DMS79 (cell line): Measurements from ENCODE around the gene ST7.

Experiments used
- DNase-seq: peaks from one replicate; lab custom pipeline; 2025; lab: John Stamatoyannopoulos, UW

Gene ST7

GRCh38 chr7:117157241-117158209, 204.2 kb downstream of the ST7 start:
- DNase-seq, result peak; percentile 4

DNA sequence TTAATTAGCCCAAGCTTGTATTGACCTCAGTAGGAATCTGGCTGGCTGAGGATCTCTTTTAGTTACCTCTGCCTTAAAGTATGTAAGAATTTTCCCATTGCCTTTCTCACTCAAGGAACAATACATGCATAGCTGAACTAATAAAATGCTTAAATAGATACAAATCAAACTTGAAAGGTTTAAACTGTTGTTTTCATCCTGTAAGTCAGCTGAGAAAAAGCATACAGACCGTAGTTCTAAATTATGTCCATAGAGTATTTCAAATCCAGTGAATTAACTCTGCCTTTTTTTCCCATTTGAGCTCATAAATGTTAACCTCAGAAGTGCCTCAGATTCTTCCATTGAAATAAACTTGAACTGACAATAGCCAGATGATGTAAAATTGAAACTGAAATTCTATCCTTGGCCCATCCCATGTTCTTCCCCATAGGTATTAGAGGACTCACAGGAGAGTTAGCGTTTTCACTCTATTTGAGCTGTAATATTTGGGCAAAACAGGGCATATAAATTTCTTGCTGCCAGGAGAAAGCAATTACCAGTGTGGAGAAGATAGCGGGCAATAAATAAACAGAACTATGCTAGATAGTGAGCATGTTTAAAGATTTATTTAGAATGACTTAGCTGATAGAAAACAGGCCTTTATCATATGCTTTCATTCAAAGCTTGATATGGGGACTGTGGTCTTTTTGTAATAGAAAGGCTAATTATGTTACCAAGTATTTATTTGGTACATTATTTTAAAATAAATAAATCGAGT, 205.8 kb downstream of the ST7 start:
- DNase-seq, result no peak

DNA sequence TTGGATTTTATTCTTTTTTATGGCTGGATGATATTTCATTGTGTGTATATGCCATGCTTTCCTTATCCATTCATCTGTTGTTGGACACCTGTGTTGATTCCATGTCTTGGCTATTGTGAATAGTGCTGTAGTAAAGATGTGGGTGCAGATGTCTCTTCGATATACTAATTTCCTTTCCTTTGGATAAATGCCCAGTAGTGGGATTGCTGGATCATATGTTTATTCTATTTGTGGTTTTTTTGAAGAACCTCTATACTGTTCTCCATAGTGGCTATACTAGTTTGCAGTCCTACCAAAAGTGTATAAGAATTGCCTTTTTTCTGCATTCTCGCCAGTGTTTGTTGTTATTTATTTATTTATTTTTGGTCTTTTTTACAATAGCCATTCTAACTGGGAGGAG, 209.8 kb downstream of the ST7 start:
- DNase-seq, result no peak

GRCh38 chr7:117164620-117165019, 211.3 kb downstream of the ST7 start:
- DNase-seq, result no peak

- no peak for DNase-seq
Measured at GRCh38 chr7:117165656-117166055, 212.4 kb downstream of the ST7 start.

DNA sequence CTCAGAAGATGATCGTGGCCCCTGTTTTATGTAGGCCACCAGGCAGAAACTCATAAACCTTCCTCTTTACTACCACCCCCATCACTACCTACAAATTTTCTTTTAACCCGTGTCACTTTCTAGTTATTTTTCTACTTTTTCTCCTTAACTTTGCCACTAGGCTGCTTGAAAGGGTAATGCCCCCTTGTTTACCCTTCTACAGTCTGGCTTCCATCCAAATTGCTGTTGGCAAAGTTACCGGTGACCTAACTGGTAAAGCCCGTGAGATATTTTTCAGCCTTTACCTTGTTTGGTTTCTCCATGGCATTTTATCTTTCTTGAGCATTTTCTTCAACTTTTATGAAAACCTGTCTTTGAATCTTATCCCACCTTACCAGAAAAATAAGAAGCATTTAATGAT, 216.6 kb downstream of the ST7 start:
- peak; percentile 31 for DNase-seq

GRCh38 chr7:117171106-117171505, 217.8 kb downstream of the ST7 start:
- DNase-seq, result no peak

- no peak for DNase-seq
Measured at GRCh38 chr7:117172283-117172682, 219.0 kb downstream of the ST7 start.

DNA sequence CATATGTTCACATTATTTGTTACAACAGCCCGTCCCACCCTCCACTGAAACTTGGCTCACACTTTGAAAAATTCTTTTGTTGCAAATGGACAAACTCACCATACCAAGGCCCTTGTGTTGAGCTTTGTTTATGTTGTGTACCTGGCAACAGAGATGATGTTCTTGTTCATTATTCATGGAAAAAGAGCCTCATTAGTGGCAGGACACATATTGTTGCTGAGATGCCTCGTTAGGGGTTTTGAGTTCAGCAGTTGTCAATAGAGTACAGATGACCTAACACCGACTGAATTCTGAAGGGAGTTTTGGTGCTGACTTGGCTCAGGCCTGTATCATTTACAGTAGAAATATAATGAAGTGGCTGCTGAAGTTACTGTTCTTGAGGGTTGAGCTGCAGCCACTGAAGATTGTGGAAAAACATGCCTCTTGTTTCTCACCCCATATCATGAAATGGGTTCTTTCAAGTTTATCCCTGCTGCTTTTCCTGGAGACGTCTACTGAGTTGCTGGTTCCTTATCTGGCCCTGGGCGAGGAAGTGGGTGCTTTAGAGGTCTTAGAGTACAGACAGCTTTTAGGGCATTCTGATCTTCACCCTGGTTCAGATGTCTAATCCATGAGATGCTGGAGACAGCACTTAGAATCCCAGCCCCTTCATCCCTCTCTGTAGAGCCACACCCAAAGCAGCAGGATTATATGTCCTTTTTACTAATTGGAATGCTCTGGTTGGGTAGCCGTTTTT, 219.9 kb downstream of the ST7 start:
- DNase-seq, result no peak

GRCh38 chr7:117176206-117176605, 222.9 kb downstream of the ST7 start:
- no peak for DNase-seq

DNA sequence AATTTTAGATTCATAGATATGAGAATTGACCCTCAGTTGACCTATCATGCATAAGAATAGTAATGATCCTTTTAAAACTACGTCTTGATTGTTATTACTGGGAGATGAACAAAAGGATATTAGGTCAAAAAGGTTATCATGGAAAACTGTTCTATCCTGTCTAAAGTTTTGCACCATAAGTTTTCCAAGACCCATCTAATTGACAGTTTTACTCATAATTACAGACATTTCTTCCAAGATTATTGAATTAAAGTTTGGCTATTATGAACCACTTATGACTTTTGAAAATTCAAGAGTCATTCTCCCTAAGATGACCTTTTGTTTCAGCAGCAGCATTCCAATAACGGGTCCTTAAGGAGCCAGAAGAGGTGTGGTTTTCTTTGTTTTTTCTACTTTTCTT, 225.3 kb downstream of the ST7 start:
- no peak for DNase-seq

DNA sequence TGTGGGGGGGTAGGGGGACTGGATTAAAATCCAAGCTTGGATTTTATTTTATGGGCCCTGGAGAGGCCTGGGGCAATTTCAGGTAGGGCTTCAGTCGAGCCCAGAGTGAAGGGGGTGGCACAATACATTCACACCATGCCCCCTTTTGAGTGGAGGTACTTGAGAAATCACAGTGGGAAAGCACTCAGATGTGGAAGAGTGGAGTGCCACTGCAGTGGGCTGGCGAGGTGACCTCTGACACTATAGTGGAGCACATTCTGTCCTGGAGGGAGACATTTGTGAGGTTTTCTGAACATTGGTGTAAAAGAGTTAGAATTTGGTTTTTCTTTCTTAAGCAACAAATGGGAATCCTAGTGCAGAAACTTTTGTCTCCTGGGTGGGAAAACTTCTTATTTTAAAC, 226.4 kb downstream of the ST7 start:
- no peak for DNase-seq

DNA sequence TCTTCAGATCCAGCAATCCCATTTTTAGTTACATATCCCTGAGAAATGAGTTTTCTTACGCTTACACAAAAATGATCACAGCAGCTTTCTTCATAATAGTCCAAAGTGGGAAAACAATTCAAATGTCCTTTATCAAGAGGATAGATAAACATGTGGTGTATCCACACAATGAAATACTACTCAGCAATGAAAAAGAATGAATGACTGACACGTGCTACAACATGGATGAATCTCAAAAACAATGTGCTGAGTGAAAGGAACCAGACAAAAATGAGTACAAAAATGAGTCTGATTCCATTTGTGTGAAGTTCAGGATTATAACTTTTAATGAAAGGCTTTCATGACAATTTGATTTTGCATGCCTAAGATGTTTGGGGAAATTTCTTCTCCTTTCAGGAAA, 230.4 kb downstream of the ST7 start:
- no peak for DNase-seq

DNA sequence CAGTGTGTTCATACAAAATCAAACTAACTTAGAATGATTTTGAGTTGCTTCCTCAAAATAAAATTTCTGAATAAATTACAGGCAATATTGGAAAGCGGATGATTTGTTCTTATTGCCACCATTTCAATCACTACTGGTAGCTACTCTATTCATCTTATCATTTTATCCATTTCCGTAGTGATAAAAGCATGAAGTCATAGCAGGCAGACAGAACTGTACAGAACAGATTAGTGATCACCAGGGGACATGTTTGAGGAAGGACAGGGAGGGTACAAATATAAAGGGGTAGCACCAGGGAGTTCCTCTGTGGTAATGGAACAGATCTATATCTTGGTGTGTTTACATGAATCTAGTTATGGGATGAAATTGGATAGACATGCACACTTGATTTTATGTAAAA, 231.1 kb downstream of the ST7 start:
- DNase-seq, result no peak

DNA sequence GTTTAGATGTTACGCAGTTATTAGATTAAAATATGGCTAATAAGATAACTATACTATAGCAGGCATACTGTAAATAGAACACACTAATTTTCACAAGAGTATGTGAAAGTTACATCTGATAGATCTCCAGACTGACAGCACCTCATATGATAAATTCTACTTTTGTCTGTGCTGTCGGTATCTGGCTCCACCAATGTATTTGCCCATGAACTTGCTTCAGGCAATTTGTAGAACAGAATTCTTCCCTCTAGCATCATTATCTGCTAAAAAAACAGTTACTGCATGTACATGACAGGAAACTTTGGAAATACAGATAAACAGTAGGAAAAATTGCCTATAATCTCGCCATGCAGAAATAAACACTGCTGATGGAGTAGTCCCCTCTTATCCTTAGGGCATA, 231.8 kb downstream of the ST7 start:
- no peak for DNase-seq

- DNase-seq, result no peak
Measured at GRCh38 chr7:117186218-117187010, 233.1 kb downstream of the ST7 start.

GRCh38 chr7:117188376-117188775, 235.1 kb downstream of the ST7 start:
- no peak for DNase-seq

- no peak for DNase-seq
Measured at GRCh38 chr7:117188949-117189592, 235.8 kb downstream of the ST7 start.

DNA sequence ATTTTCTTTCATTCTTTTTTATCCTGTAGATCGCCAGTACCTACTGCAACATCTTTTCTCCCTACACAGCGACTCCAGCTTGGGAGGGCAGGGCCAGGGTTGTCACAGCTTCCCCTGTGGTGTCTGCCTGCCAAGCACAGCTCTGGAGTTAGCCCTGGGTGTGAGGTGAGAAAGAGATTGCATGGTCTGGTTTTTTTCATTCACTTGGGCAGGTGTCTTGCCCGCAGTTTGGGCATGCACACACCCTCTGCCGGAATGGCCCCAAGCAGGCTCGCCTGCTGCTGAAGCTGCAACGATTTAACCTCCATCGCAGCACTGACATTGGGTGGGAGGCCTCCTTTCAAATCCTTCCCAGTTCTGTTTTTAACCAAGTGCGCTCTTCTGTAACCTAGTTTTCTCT, 236.8 kb downstream of the ST7 start:
- DNase-seq, result no peak

GRCh38 chr7:117190746-117191435, 237.6 kb downstream of the ST7 start:
- no peak for DNase-seq

DNA sequence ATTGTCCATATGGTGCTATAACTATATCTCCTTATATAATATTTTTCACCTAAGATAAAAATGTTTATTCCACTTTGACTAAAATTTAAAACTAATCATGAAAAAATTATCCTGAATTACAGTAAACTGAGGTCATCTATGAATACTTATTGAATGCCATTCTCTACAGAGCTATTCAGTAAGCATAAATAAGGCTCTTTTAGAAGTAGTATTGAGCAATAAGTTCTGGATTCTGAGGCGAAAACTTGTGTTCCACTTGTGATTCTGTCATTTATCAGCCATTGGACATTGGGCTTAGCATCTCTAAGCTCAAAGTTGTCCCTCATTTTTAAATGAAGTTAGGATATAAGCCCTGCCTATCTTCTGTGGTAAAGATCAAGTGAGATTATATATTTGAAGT, 238.8 kb downstream of the ST7 start:
- no peak for DNase-seq
